ENCODE data around the gene FOXO4. TPM values are rescaled to one million over a fixed set of nuclear protein-coding genes. Genes with fewer than 3 reads are reported as not detected.

FOXO4 gene
- total and polyA plus RNA-seq, 4 donors: 0.50 to 38.2 (median 4.0) TPM

DNA sequence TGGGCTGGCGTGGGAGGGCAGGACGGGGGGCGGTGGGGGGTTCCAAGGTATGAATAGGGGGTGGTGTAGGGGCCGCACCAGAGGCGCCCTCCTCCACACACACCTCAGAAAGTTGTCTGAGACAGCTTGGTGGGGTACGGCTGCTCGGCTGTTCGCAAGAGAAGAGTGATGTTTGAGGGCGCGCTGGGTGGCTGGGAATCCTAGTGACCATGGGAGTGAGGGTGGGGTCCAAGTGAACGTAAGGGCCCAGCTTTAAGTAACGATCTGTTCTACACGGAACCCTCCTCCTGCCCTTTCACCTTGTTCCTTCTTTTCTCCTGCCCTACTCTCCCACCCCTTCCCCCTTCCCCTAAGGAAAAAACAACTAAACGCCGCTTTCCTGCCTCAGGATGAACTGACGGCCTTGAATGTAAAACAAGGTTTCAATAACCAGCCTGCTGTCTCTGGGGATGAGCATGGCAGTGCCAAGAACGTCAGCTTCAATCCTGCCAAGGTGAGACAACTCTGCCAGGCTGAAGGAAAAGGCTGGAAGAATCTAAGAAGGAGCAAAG is 23.4 kb downstream of the FOXO4 start (continued):
- TF ChIP-seq, protein P1, sequence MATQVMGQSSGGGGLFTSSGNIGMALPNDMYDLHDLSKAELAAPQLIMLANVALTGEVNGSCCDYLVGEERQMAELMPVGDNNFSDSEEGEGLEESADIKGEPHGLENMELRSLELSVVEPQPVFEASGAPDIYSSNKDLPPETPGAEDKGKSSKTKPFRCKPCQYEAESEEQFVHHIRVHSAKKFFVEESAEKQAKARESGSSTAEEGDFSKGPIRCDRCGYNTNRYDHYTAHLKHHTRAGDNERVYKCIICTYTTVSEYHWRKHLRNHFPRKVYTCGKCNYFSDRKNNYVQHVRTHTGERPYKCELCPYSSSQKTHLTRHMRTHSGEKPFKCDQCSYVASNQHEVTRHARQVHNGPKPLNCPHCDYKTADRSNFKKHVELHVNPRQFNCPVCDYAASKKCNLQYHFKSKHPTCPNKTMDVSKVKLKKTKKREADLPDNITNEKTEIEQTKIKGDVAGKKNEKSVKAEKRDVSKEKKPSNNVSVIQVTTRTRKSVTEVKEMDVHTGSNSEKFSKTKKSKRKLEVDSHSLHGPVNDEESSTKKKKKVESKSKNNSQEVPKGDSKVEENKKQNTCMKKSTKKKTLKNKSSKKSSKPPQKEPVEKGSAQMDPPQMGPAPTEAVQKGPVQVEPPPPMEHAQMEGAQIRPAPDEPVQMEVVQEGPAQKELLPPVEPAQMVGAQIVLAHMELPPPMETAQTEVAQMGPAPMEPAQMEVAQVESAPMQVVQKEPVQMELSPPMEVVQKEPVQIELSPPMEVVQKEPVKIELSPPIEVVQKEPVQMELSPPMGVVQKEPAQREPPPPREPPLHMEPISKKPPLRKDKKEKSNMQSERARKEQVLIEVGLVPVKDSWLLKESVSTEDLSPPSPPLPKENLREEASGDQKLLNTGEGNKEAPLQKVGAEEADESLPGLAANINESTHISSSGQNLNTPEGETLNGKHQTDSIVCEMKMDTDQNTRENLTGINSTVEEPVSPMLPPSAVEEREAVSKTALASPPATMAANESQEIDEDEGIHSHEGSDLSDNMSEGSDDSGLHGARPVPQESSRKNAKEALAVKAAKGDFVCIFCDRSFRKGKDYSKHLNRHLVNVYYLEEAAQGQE (IDR thresholded peaks at IDR 0.05): no peak
- TF ChIP-seq TAF1 (conservative IDR thresholded peaks at IDR 0.05) (no peak), SP1 (IDR thresholded peaks at IDR 0.05) (no peak), HNF4A (conservative IDR thresholded peaks at IDR 0.05) (no peak), YY1 (IDR thresholded peaks at IDR 0.05) (no peak), RAD21 (IDR thresholded peaks at IDR 0.05) (no peak), GABPA (IDR thresholded peaks at IDR 0.05 in 1 of 2, conservative IDR thresholded peaks at IDR 0.05 in 1 of 2) (no peak)

DNA sequence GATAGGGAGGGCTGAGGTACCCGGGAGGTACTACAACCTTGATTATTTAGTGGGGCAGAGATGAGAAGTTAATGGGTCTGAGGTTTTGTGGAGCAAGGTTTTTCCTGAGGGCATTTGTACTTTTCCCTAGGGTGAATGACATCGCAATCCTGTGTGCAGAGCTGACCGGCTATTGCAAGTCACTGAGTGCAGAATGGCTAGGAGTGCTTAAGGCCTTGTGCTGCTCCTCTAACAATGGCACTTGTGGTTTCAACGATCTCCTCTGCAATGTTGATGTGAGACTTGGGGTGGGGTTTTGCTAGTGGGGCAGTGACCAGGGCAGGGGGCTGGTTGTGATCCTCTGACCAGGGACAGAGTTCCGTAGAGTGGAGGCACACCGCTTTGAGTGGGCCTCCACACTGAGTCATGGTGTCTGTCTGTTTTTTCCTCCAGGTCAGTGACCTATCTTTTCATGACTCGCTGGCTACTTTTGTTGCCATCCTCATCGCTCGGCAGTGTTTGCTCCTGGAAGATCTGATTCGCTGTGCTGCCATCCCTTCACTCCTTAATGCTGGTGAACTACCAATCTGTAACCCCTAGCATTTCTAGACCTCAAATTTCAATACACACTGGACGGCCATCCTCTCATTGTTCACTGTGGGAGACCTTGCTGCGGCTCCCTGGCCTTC is 32.6 kb downstream of the FOXO4 start:
- peaks cover 0 to 7% (median 0%) of the 10 kb centered on the region in 4 donors for H3K4me1 ChIP-seq (ENCODE audit: control insufficient read depth in 4 of 4, insufficient read depth in 4 of 4, low read length in 3 of 4)
- H3K27ac ChIP-seq (ENCODE audit: low read depth in 1 of 2, low read length in 2 of 2): no peak overlapping the region
- no peak for DNase-seq (ENCODE audit: low spot score)
- H3K27me3 ChIP-seq (ENCODE audit: control insufficient read depth in 4 of 4, insufficient read depth in 4 of 4, low read length in 3 of 4): no peaks in the 10 kb centered on the region
- no peak overlapping the region for H3K9ac ChIP-seq (ENCODE audit: low read depth in 1 of 2, low read length in 2 of 2)
- 81% methylated on average over 12 of the region's 12 CpGs for WGBS
- no peaks in the 10 kb centered on the region for H3K9me3 ChIP-seq (ENCODE audit: control insufficient read depth in 4 of 4, low read length in 3 of 4)
- H3K36me3 ChIP-seq (ENCODE audit: control insufficient read depth in 4 of 4, insufficient read depth in 3 of 4, low read depth in 1 of 4, low read length in 3 of 4): peaks cover 5 to 77% (median 28%) of the 10 kb centered on the region in 4 donors
- H3K4me3 ChIP-seq (ENCODE audit: low read depth in 1 of 3, low read length in 3 of 3): no peak overlapping the region
- no peak for TF ChIP-seq HNF4G (IDR thresholded peaks at IDR 0.05)
- no peak for TF ChIP-seq HNF4A (conservative IDR thresholded peaks at IDR 0.05)
- no peak for TF ChIP-seq TAF1 (conservative IDR thresholded peaks at IDR 0.05)
- TF ChIP-seq, protein P1 (IDR thresholded peaks at IDR 0.05): no peak
- TF ChIP-seq, protein P2, sequence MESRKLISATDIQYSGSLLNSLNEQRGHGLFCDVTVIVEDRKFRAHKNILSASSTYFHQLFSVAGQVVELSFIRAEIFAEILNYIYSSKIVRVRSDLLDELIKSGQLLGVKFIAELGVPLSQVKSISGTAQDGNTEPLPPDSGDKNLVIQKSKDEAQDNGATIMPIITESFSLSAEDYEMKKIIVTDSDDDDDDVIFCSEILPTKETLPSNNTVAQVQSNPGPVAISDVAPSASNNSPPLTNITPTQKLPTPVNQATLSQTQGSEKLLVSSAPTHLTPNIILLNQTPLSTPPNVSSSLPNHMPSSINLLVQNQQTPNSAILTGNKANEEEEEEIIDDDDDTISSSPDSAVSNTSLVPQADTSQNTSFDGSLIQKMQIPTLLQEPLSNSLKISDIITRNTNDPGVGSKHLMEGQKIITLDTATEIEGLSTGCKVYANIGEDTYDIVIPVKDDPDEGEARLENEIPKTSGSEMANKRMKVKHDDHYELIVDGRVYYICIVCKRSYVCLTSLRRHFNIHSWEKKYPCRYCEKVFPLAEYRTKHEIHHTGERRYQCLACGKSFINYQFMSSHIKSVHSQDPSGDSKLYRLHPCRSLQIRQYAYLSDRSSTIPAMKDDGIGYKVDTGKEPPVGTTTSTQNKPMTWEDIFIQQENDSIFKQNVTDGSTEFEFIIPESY (IDR thresholded peaks at IDR 0.05): no peak
- no peak for TF ChIP-seq RXRA (IDR thresholded peaks at IDR 0.05)
- TF ChIP-seq YY1 (IDR thresholded peaks at IDR 0.05): no peak
- no peak for TF ChIP-seq RAD21 (IDR thresholded peaks at IDR 0.05)
- TF ChIP-seq FOXA2 (IDR thresholded peaks at IDR 0.05): no peak
- no peak for TF ChIP-seq FOXA1 (IDR thresholded peaks at IDR 0.05)
- TF ChIP-seq SP1 (IDR thresholded peaks at IDR 0.05): no peak
- no peak for TF ChIP-seq EGR1 (IDR thresholded peaks at IDR 0.05; ENCODE audit: low read depth in 2 of 2)
- TF ChIP-seq, protein P3, sequence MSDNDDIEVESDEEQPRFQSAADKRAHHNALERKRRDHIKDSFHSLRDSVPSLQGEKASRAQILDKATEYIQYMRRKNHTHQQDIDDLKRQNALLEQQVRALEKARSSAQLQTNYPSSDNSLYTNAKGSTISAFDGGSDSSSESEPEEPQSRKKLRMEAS (IDR thresholded peaks at IDR 0.05): no peak
- TF ChIP-seq, protein P4, sequence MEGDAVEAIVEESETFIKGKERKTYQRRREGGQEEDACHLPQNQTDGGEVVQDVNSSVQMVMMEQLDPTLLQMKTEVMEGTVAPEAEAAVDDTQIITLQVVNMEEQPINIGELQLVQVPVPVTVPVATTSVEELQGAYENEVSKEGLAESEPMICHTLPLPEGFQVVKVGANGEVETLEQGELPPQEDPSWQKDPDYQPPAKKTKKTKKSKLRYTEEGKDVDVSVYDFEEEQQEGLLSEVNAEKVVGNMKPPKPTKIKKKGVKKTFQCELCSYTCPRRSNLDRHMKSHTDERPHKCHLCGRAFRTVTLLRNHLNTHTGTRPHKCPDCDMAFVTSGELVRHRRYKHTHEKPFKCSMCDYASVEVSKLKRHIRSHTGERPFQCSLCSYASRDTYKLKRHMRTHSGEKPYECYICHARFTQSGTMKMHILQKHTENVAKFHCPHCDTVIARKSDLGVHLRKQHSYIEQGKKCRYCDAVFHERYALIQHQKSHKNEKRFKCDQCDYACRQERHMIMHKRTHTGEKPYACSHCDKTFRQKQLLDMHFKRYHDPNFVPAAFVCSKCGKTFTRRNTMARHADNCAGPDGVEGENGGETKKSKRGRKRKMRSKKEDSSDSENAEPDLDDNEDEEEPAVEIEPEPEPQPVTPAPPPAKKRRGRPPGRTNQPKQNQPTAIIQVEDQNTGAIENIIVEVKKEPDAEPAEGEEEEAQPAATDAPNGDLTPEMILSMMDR (IDR thresholded peaks at IDR 0.05; ENCODE audit: low read depth, low read length, missing input control): no peak
- TF ChIP-seq JUND (IDR thresholded peaks at IDR 0.05): no peak
- TF ChIP-seq NR2F2 (IDR thresholded peaks at IDR 0.05): no peak
- TF ChIP-seq, protein P5, sequence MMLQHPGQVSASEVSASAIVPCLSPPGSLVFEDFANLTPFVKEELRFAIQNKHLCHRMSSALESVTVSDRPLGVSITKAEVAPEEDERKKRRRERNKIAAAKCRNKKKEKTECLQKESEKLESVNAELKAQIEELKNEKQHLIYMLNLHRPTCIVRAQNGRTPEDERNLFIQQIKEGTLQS (IDR thresholded peaks at IDR 0.05): no peak
- no peak for TF ChIP-seq GABPA (IDR thresholded peaks at IDR 0.05 in 1 of 2, conservative IDR thresholded peaks at IDR 0.05 in 1 of 2)
